Measurements from ENCODE around the gene MS4A4E. TPM values are rescaled to one million over a fixed set of nuclear protein-coding genes. Genes with fewer than 3 reads are reported as not detected.
"Not testable (repeated sequence)": the region's sequence is repeated elsewhere in the genome, so short reads cannot be mapped to it uniquely, and the experiment has no call there.

Gene MS4A4E
- total RNA-seq, 4 donors from 2014 or later: 4.8 to 15.9 (median 13.2) TPM

GRCh38 chr11:60208951-60209350 is 34.0 kb downstream of the MS4A4E start:
- H3K27me3 ChIP-seq: no peaks in the 10 kb centered on the region
- WGBS, 2 donors: 26 to 48% methylated on average over 1 of the region's 1 CpG
- DNase-seq (ENCODE audit: low spot score in 2 of 2): no peak
- no peaks in the 10 kb centered on the region for H3K9me3 ChIP-seq
- H3K4me3 ChIP-seq: no peak overlapping the region
- no peak overlapping the region for H3K27ac ChIP-seq
- H3K4me1 ChIP-seq: no peaks in the 10 kb centered on the region
- no peak for TF ChIP-seq CTCF (IDR thresholded peaks at IDR 0.05)
- TF ChIP-seq POLR2A (IDR thresholded peaks at IDR 0.05): no peak
- TF ChIP-seq EP300 (IDR thresholded peaks at IDR 0.05): no peak
- no peaks in the 10 kb centered on the region for H3K36me3 ChIP-seq

GRCh38 chr11:60208146-60208895 is 34.6 kb downstream of the MS4A4E start:
- WGBS, 2 donors: 77 to 78% methylated on average over 4 of the region's 4 CpGs
- no peak for TF ChIP-seq POLR2A (IDR thresholded peaks at IDR 0.05)
- DNase-seq (ENCODE audit: low spot score in 2 of 2): no peak
- Histone ChIP-seq H3K9me3 (no peaks in the 10 kb centered on the region), H3K4me1 (no peaks in the 10 kb centered on the region), H3K27ac (no peak overlapping the region), H3K36me3 (no peaks in the 10 kb centered on the region), H3K27me3 (no peaks in the 10 kb centered on the region), H3K4me3 (no peak overlapping the region)

GRCh38 chr11:60206616-60207015 is 36.3 kb downstream of the MS4A4E start:
- H3K27ac ChIP-seq: no peak overlapping the region
- H3K4me1 ChIP-seq: no peaks in the 10 kb centered on the region
- peaks cover 0 to 5% (median 2%) of the 10 kb centered on the region in 4 donors for H3K9me3 ChIP-seq
- no peaks in the 10 kb centered on the region for H3K27me3 ChIP-seq
- H3K4me3 ChIP-seq: no peak overlapping the region
- no peak for DNase-seq (ENCODE audit: low spot score in 2 of 2)
- TF ChIP-seq EP300 (IDR thresholded peaks at IDR 0.05) (no peak), CTCF (IDR thresholded peaks at IDR 0.05) (no peak), POLR2A (IDR thresholded peaks at IDR 0.05) (no peak)
- 100% methylated on average over 1 of the region's 1 CpG for WGBS, 2 donors
- H3K36me3 ChIP-seq: no peaks in the 10 kb centered on the region

- Histone ChIP-seq H3K4me3 (no peak overlapping the region), H3K27me3 (no peaks in the 10 kb centered on the region), H3K27ac (no peak overlapping the region), H3K9me3 (peaks cover 0 to 5% (median 2%) of the 10 kb centered on the region in 4 donors), H3K4me1 (no peaks in the 10 kb centered on the region), H3K36me3 (no peaks in the 10 kb centered on the region)
- no peak for DNase-seq (ENCODE audit: low spot score in 2 of 2)
- 91 to 92% methylated on average over 4 of the region's 4 CpGs for WGBS, 2 donors
- TF ChIP-seq POLR2A (IDR thresholded peaks at IDR 0.05) (no peak), CTCF (IDR thresholded peaks at IDR 0.05) (no peak), EP300 (IDR thresholded peaks at IDR 0.05) (no peak)
These were observed 38.0 kb downstream of the MS4A4E start for GRCh38 chr11:60204922-60205321.

GRCh38 chr11:60201334-60201733 is 41.6 kb downstream of the MS4A4E start:
- H3K9me3 ChIP-seq; H3K4me1 ChIP-seq; H3K4me3 ChIP-seq; DNase-seq (ENCODE audit: low spot score in 2 of 2); H3K27me3 ChIP-seq; H3K36me3 ChIP-seq; H3K27ac ChIP-seq: not testable (repeated sequence)
- 95 to 100% methylated on average over 5 to 12 of the region's 26 CpGs for WGBS, 2 donors

GRCh38 chr11:60197442-60197841 is 45.5 kb downstream of the MS4A4E start:
- 83 to 86% methylated on average over 1 of the region's 1 CpG for WGBS, 2 donors
- no peaks in the 10 kb centered on the region for H3K27me3 ChIP-seq
- no peak overlapping the region for H3K27ac ChIP-seq
- no peaks in the 10 kb centered on the region for H3K4me1 ChIP-seq
- TF ChIP-seq EP300 (IDR thresholded peaks at IDR 0.05) (no peak), CTCF (IDR thresholded peaks at IDR 0.05) (no peak), POLR2A (IDR thresholded peaks at IDR 0.05) (no peak)
- no peak overlapping the region for H3K4me3 ChIP-seq
- DNase-seq (ENCODE audit: low spot score in 2 of 2): no peak
- no peaks in the 10 kb centered on the region for H3K36me3 ChIP-seq
- H3K9me3 ChIP-seq: peaks cover 0 to 5% (median 2%) of the 10 kb centered on the region in 4 donors
